MCF 10A (cell line): Measurements from ENCODE around the gene KCNAB2. TPM values are rescaled to one million over a fixed set of nuclear protein-coding genes. Genes with fewer than 3 reads are reported as not detected.
A peak's percentile ranks its signal among the peaks of the same experiment; 100 is the strongest.

Source experiments
- BruUV-seq: library from RNA; stranded (reverse); fragments of 400-500 nt; replicated peaks from 2 replicates; lab custom pipeline; 2021; lab: Mats Ljungman, UMichigan
- CTCF ChIA-PET: fragments of 300-600 bp; sonication (Branson Sonifier 250); formaldehyde crosslinking; extraction: SDS; loops from one replicate; lab custom pipeline; 2021; ENCODE audit warnings: antibody characterized with exemption, inconsistent platforms; lab: Yijun Ruan, JAX
- POLR2A ChIA-PET: fragments of 300-600, 350-650 bp; sonication (Branson Sonifier 250); formaldehyde crosslinking; extraction: SDS; loops from one replicate; lab custom pipeline; 2020; ENCODE audit warnings: antibody characterized with exemption, inconsistent platforms; lab: Yijun Ruan, JAX
- DNase-seq: peaks from one replicate; pipeline ENCODE4 v3.0.0-alpha.2; 2018; ENCODE audit not compliant: unreplicated experiment
- H3K27ac Mint-ChIP-seq: one replicate; pipeline ENCODE4 v1.8.0; 2022; ENCODE audit warnings: mild to moderate bottlenecking, low read depth, mixed read lengths; ENCODE audit not compliant: unreplicated experiment
- H3K27me3 Mint-ChIP-seq: one replicate; pipeline ENCODE4 v1.8.0; 2022; ENCODE audit warnings: mixed read lengths; ENCODE audit not compliant: insufficient read depth, unreplicated experiment
- H3K36me3 Mint-ChIP-seq: one replicate; pipeline ENCODE4 v1.8.0; 2022; ENCODE audit warnings: mild to moderate bottlenecking, moderate library complexity, mixed read lengths; ENCODE audit not compliant: insufficient read depth, unreplicated experiment
- H3K4me1 Mint-ChIP-seq: one replicate; pipeline ENCODE4 v1.8.0; 2022; ENCODE audit warnings: mixed read lengths; ENCODE audit not compliant: insufficient read depth, unreplicated experiment
- H3K4me3 Mint-ChIP-seq: one replicate; pipeline ENCODE4 v1.8.0; 2022; ENCODE audit warnings: mild to moderate bottlenecking, moderate library complexity, mixed read lengths; ENCODE audit not compliant: unreplicated experiment
- H3K9me3 Mint-ChIP-seq: one replicate; pipeline ENCODE4 v1.8.0; 2022; ENCODE audit warnings: mixed read lengths; ENCODE audit not compliant: unreplicated experiment
- intact Hi-C: fragments of 100-400 bp; cut with micrococcal nuclease; formaldehyde crosslinking; loops from 2 replicates; pipeline ENCODE4 v1.14.1; 2022
- total RNA-seq: library from RNA; stranded (reverse); gene quantifications from 2 replicates; pipeline ENCODE4 v1.2.3, GENCODE V29; 2022
- TF ChIP-seq, protein P1 (sequence below): fragments of 200-600 bp; IDR thresholded peaks from one replicate; pipeline ENCODE4 v1.8.0; 2022; ENCODE audit warnings: antibody characterized with exemption, mild to moderate bottlenecking; ENCODE audit not compliant: unreplicated experiment

The KCNAB2 gene
- total RNA-seq, 1 experiment from 2014 or later, result 11.8 TPM

DNA sequence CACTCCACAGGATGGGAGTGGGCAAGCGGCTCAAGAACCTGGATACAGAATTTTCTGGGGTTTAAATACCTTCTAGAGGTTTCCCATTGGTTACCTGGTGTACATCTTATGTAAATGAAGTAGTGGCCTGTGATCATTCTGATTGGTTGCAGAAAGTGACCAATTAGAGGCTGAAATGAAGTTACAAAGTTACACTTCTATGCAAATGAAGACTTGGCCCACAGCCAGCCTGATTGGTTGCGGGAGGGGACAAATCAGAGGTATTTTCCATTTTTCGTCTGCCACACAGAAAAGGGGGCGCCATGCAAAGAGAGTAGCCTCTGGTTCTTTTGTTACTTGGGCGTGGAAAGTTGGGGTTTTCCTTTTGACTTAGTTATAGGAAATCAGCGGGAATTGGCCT, 8.9 kb downstream of the KCNAB2 start:
- POLR2A ChIA-PET, result no interaction called here

GRCh38 chr1:6056572-6056948, 10.9 kb downstream of the KCNAB2 start:
- CTCF ChIA-PET, result no interaction called here
- Mint-ChIP-seq H3K36me3 (peaks cover 6% of the 10 kb centered on the region), H3K9me3 (no peaks in the 10 kb centered on the region), H3K4me1 (peaks cover 10% of the 10 kb centered on the region), H3K27me3 (no peaks in the 10 kb centered on the region), H3K27ac (peak overlapping the region; percentile 41), H3K4me3 (no peak overlapping the region)
- BruUV-seq, result no TSS peak
- TF ChIP-seq, protein P1, sequence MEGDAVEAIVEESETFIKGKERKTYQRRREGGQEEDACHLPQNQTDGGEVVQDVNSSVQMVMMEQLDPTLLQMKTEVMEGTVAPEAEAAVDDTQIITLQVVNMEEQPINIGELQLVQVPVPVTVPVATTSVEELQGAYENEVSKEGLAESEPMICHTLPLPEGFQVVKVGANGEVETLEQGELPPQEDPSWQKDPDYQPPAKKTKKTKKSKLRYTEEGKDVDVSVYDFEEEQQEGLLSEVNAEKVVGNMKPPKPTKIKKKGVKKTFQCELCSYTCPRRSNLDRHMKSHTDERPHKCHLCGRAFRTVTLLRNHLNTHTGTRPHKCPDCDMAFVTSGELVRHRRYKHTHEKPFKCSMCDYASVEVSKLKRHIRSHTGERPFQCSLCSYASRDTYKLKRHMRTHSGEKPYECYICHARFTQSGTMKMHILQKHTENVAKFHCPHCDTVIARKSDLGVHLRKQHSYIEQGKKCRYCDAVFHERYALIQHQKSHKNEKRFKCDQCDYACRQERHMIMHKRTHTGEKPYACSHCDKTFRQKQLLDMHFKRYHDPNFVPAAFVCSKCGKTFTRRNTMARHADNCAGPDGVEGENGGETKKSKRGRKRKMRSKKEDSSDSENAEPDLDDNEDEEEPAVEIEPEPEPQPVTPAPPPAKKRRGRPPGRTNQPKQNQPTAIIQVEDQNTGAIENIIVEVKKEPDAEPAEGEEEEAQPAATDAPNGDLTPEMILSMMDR, result no peak
- POLR2A ChIA-PET, result no interaction called here
- DNase-seq, result no peak
- intact Hi-C loops, result loop anchor here (10.0 kb wide), 1 partner anchor 148 kb away; the partner anchor contains the start of gene RNF207

More for the DNA sequence above, 8.9 kb downstream of the KCNAB2 start:
- DNase-seq, result no peak
- H3K27ac Mint-ChIP-seq, result no peak overlapping the region
- H3K36me3 Mint-ChIP-seq, result peaks cover 6% of the 10 kb centered on the region
- H3K4me1 Mint-ChIP-seq, result peaks cover 10% of the 10 kb centered on the region
- BruUV-seq, result no TSS peak
- CTCF ChIA-PET, result interaction anchor here (3.2 kb wide), 1 partner anchor 193 kb away, joined by 22 read pairs; no protein-coding TSS in a partner anchor
- TF ChIP-seq, protein P1, result no peak
- no peaks in the 10 kb centered on the region for H3K27me3 Mint-ChIP-seq
- no peak overlapping the region for H3K4me3 Mint-ChIP-seq
- intact Hi-C loops, result loop anchor here (10.0 kb wide), 1 partner anchor 150 kb away; the partner anchor contains the start of gene RNF207
- H3K9me3 Mint-ChIP-seq, result no peaks in the 10 kb centered on the region

DNA sequence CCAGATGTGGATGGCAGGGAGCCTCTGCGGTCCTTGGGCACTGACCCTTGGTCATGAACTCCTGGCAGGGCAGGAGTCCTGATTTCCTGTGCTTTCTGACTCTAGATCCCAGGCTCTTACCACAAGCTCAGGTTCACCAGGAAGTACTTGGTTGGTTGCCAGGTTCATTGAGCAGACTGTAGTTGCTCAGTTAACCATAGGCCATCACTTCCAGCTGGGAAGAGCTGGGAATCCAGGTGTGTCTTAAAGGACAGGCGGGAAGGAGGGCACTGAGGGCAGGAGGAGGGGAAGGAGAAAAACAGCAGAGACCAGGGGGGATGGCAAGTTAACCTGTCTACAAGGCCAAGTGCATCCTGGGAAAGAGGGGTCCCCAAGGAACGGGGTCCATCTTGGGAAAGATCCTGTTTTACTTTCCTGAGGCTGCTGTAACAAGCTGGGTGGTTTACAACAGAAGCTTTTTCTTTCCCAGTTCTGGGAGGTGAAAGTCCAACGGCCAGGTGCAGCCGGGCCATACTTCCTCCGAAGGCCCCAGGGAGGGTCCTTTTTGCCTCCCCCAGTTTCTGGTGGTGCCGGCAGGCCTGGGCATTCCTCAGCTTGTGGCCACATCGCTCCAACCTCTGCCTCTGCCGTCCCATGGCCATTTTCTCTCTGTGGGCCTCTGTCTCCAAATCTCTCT, 11.6 kb downstream of the KCNAB2 start:
- no peak for DNase-seq
- H3K27ac Mint-ChIP-seq, result peak overlapping the region; percentile 41
- no peak overlapping the region for H3K4me3 Mint-ChIP-seq
- no peaks in the 10 kb centered on the region for H3K9me3 Mint-ChIP-seq
- peaks cover 10% of the 10 kb centered on the region for H3K4me1 Mint-ChIP-seq
- TF ChIP-seq, protein P1, result no peak
- no TSS peak for BruUV-seq
- H3K36me3 Mint-ChIP-seq, result peaks cover 6% of the 10 kb centered on the region
- H3K27me3 Mint-ChIP-seq, result no peaks in the 10 kb centered on the region
- POLR2A ChIA-PET, result interaction anchor here (0.6 to 1.3 kb wide), 2 partner anchors 18 to 150 kb away, joined by 3 read pairs; no protein-coding TSS in a partner anchor
- intact Hi-C loops, result loop anchor here (10.0 kb wide), 1 partner anchor 147 kb away; the partner anchor contains the start of gene RNF207
- CTCF ChIA-PET, result interaction anchor here (0.6 kb wide), 1 partner anchor 30 kb away, joined by 5 read pairs; no protein-coding TSS in a partner anchor

- Mint-ChIP-seq H3K27me3 (no peaks in the 10 kb centered on the region), H3K4me3 (no peak overlapping the region), H3K27ac (no peak overlapping the region), H3K4me1 (no peaks in the 10 kb centered on the region), H3K9me3 (no peaks in the 10 kb centered on the region), H3K36me3 (no peaks in the 10 kb centered on the region)
- ChIA-PET CTCF (no interaction called here), POLR2A (no interaction called here)
- peak; percentile 34 for DNase-seq
- TF ChIP-seq, protein P1, result no peak
- no TSS peak for BruUV-seq
- intact Hi-C loops, result loop anchor here (10.0 kb wide), 1 partner anchor 145 kb away; the partner anchor contains the start of gene RNF207
These were observed 14.2 kb downstream of the KCNAB2 start for GRCh38 chr1:6059866-6060265.
